Skin epidermis (tissue), 12 donors: ENCODE measurements around the gene TNRC6C.

Experiments used
- H3K27ac ChIP-seq, 21 experiments: fragments of 200-600 bp; sonication (generic) in 11 of 21; one replicate each; pipeline ENCODE4 v1.5.0; 2020; ENCODE audit warnings: mild to moderate bottlenecking in 3 of 21, inconsistent platforms in 2 of 21, moderate library complexity in 2 of 21
- H3K4me3 ChIP-seq, 7 experiments: fragments of 200-600 bp; sonication (generic) in 2 of 7; one replicate each; pipeline ENCODE4 v1.5.0; 2020; ENCODE audit warnings: inconsistent platforms in 2 of 7, mild to moderate bottlenecking in 2 of 7, moderate library complexity in 1 of 7

The TNRC6C gene

GRCh38 chr17:78140169-78141051 is 181.9 kb downstream of the TNRC6C start:
- Histone ChIP-seq H3K27ac (peak overlapping the region in 20 of 21 experiments; percentile 67 to 88 (median 78)), H3K4me3 (peak overlapping the region; percentile 0 to 41 (median 15))

DNA sequence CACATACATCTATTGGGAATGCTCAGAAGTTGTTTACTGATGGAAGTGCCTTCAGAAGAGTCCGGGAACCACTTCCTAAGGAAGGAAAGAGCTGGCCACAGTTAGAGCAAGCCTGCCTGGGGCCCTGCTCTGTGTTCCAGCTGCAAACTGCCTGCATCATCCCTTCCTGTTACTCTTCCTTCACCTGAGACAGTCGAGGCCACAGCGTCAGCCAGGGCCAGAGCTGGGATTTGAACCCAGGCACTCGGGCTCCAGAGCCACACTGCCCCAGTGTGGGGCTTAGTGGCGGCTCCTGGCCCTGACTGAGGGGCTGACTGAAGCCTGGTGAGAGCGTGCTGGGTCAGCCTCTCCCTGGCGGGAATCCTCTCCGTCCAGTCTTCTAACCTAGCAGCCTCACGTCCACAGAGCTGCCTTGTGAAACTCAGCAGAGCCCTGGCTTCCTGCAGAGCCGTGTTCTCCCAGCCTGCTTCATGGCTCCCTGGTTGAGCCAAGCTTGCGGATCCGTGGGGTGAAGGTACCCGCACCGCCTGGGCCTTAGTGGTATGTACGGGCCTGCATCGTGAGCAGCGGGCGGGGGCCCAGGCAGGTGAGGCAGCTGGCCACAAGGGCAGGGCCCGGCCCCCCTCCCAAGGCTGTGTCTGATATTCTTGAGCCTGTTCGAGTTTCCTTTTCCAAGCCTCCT is 183.1 kb downstream of the TNRC6C start:
- peak overlapping the region in 4 of 7 experiments; percentile 3 to 27 (median 14) for H3K4me3 ChIP-seq
- peak overlapping the region in 20 of 21 experiments; percentile 62 to 88 (median 76) for H3K27ac ChIP-seq

DNA sequence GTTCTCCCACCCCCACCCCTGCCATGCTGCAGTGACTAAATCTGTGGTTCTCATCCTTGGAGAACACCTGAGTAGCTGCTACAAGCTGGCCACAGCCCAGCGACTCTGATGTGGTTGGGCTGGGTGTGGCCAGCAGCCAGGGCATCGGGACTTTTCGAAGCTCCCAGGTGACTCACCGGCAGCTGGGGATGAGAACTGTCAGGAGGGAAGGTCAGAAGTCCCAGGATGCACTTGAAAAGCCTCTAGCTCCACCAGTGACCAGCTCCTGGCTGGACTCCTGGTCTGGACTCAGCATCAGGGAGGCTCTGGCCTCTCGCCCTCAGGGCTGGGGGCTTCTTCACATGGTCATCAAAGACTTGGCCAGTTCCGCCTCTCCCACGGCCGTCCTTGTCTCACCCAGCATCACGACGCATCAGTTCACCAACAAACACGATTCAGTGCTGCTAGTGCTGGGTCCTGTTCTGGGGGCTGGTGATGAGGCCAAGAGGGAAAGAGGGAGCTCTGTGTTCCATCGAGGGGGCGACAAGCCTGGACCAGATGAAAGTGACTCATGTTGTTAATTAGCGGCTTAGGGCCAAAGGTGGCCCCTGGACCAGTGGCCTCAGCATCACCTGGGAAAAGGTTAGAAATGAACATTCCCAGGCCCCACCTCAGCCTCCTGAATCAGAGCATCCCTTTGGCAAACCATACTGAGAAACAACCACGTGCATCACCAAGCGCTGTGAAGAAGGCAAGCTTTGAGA is 183.8 kb downstream of the TNRC6C start:
- Histone ChIP-seq H3K27ac (peak overlapping the region in 17 of 21 experiments; percentile 62 to 88 (median 75)), H3K4me3 (no peak overlapping the region)

GRCh38 chr17:78143214-78144146 is 185.0 kb downstream of the TNRC6C start:
- Histone ChIP-seq H3K4me3 (no peak overlapping the region), H3K27ac (peak overlapping the region in 12 of 21 experiments; percentile 6 to 74 (median 55))

GRCh38 chr17:78144147-78144719 is 185.7 kb downstream of the TNRC6C start:
- peak overlapping the region in 16 of 21 experiments; percentile 1 to 74 (median 52) for H3K27ac ChIP-seq
- H3K4me3 ChIP-seq, result no peak overlapping the region

- H3K27ac ChIP-seq, result peak overlapping the region in 17 of 21 experiments; percentile 1 to 74 (median 45)
- no peak overlapping the region for H3K4me3 ChIP-seq
Observed at GRCh38 chr17:78144736-78145641, 186.5 kb downstream of the TNRC6C start.

DNA sequence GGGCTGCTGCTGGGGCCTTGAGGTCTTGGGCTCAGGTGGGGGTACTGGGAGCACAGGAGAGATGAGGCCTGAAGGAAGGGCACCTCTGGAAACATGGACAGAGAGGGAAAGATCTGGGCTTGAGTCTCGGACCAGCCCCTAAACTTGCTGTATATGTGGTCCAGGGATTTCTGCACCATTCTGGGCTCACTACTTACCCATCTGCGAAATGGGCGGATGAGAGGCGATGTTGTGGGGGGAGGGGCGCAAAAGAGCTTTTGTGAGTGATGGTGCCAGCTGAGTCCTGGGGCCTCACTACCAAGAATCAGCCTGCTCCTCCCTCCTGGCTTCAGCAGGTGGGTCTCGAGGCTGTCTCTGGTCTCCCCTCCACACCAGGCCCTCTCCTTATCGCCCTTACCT is 188.0 kb downstream of the TNRC6C start:
- Histone ChIP-seq H3K4me3 (no peak overlapping the region), H3K27ac (peak overlapping the region in 2 of 21 experiments; percentile 1 to 58)

- Histone ChIP-seq H3K27ac (peak overlapping the region in 6 of 21 experiments; percentile 1 to 58 (median 20)), H3K4me3 (no peak overlapping the region)
Observed at GRCh38 chr17:78146881-78147280, 188.4 kb downstream of the TNRC6C start.

- H3K4me3 ChIP-seq, result no peak overlapping the region
- peak overlapping the region in 7 of 21 experiments; percentile 1 to 58 (median 21) for H3K27ac ChIP-seq
Observed at GRCh38 chr17:78147315-78147998, 189.0 kb downstream of the TNRC6C start.

- Histone ChIP-seq H3K27ac (peak overlapping the region in 1 of 21 experiments; percentile 1), H3K4me3 (no peak overlapping the region)
Observed at GRCh38 chr17:78148286-78149016, 189.9 kb downstream of the TNRC6C start.

- Histone ChIP-seq H3K4me3 (no peak overlapping the region), H3K27ac (peak overlapping the region in 10 of 21 experiments; percentile 0 to 61 (median 22))
Observed at GRCh38 chr17:78151514-78152008, 193.1 kb downstream of the TNRC6C start.

DNA sequence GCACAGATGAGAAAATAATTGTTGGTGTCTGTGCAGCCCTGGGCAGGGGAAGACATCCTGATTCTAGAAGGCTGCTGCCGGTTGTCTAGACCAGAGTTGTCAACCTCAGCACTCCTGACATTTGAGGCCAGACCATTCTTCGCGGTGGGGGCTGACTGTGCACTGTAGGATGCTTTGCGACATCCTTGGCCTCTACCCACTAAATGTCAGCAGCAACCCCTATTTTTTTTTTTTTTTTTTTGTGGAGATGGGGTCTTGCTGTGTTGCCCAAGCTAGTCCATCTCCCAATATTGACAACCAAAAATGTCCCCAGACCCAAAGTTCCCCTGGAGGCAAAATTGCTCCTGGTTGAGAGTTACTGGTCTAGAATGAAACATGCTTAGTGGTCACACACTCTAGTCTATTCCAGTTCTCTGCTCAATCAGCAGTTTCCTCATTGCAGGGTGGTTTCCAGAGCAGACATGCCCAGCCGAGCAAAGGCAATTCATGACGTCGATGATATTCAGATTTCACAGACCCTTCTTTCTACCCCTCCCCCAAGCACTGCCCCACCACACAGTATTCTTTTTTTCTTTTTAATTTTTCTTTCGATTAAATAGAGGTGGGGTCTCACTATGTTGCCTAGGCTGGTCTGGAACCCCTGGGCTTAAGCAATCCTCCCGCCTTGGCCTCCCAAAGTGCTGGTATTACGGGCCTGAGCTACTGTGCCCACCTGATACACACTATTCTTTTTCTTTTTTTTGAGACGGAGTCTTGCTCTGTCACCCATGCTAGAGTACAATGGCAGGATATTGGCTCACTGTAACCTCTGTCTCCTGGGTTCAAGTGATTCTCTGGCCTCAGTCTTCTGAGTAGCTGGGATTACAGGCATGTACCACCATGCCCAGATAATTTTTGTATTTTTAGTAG is 196.7 kb downstream of the TNRC6C start:
- Histone ChIP-seq H3K4me3 (no peak overlapping the region), H3K27ac (peak overlapping the region in 14 of 21 experiments; percentile 9 to 67 (median 35))
